Measurements from ENCODE around the gene IFNGR1.

The IFNGR1 gene

DNA sequence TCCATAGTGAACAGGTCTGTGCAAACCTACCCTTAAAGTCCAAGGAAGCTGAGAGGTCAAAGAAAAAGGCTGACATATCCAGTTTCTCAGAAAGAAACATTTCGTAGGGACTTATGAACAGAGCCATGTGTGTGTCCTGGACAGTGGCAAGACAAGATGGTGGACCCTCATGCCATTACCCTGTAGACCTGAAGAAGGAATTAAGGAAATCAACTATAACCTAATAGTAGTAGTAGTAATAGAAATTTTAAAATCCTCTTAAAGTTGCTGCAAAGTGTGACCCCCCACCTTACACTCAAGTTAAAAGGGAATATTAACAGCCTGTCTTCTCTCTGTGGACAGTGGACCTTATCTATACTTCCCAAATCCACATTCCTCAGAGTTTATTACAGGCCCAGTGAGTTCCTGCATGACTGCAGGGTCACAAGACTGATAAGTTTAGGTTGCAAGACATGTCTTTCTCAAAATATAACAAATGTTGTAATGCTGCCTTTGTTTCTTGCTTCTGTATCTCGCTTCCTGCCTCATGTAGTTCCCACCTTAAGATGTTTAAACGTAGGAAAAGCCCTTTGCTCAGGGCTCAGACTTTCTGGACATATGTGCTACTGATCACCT, 56.4 kb downstream of the IFNGR1 start:
- no peak for TF ChIP-seq FOXK2 (IDR thresholded peaks at IDR 0.05)
- no peak for TF ChIP-seq FOXM1 (IDR thresholded peaks at IDR 0.05; ENCODE audit: borderline replicate concordance)
- no peak for TF ChIP-seq ARNT (IDR thresholded peaks at IDR 0.05)
- TF ChIP-seq LEF1 (IDR thresholded peaks at IDR 0.05; ENCODE audit: borderline replicate concordance), result no peak
- TF ChIP-seq FOXA1 (IDR thresholded peaks at IDR 0.05), result no peak
- TF ChIP-seq CTBP1 (IDR thresholded peaks at IDR 0.05; ENCODE audit: borderline replicate concordance), result no peak
- TF ChIP-seq SUZ12 (IDR thresholded peaks at IDR 0.05), result no peak
- no peak for TF ChIP-seq NFRKB (IDR thresholded peaks at IDR 0.05)
- TF ChIP-seq TARDBP (IDR thresholded peaks at IDR 0.05), result no peak
- no peak for TF ChIP-seq BHLHE40 (IDR thresholded peaks at IDR 0.05; ENCODE audit: borderline replicate concordance)
- TF ChIP-seq, protein P1, sequence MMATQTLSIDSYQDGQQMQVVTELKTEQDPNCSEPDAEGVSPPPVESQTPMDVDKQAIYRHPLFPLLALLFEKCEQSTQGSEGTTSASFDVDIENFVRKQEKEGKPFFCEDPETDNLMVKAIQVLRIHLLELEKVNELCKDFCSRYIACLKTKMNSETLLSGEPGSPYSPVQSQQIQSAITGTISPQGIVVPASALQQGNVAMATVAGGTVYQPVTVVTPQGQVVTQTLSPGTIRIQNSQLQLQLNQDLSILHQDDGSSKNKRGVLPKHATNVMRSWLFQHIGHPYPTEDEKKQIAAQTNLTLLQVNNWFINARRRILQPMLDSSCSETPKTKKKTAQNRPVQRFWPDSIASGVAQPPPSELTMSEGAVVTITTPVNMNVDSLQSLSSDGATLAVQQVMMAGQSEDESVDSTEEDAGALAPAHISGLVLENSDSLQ (IDR thresholded peaks at IDR 0.05), result no peak
- TF ChIP-seq L3MBTL2 (conservative IDR thresholded peaks at IDR 0.05), result no peak
- TF ChIP-seq ELF4 (IDR thresholded peaks at IDR 0.05), result no peak
- TF ChIP-seq SP1 (IDR thresholded peaks at IDR 0.05), result no peak
- TF ChIP-seq HDGF (IDR thresholded peaks at IDR 0.05; ENCODE audit: borderline replicate concordance), result no peak
- no peak for TF ChIP-seq ZNF384 (IDR thresholded peaks at IDR 0.05)
- ChIA-PET POLR2A (no interaction called here), CTCF (no interaction called here)
- DNase-seq (ENCODE audit: extremely low spot score), result no peak

DNA sequence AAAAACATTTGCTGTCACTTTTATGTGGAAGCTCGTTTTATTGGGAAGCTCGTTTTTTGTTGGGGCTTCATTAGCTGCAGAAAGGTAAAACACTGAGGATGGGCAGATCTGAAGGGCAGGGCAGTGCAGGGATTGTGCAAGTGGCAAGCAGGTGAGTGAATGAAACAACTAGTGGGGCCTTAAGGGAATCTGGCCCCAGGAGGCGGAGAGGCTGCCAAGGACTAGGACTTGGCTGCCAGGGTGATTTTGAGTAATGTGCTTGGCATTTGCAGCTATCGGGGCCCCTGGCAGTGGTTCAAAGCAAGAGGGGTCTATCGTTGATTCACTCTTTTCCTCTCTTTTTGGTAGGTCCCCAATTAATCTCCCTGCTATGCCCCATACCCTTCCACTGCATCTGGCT, 57.2 kb downstream of the IFNGR1 start:
- TF ChIP-seq L3MBTL2 (conservative IDR thresholded peaks at IDR 0.05) (no peak), SP1 (IDR thresholded peaks at IDR 0.05) (no peak), ZNF384 (IDR thresholded peaks at IDR 0.05) (no peak), BHLHE40 (IDR thresholded peaks at IDR 0.05; ENCODE audit: borderline replicate concordance) (no peak), FOXA1 (IDR thresholded peaks at IDR 0.05) (no peak), FOXM1 (IDR thresholded peaks at IDR 0.05; ENCODE audit: borderline replicate concordance) (no peak), SUZ12 (IDR thresholded peaks at IDR 0.05) (no peak), ELF4 (IDR thresholded peaks at IDR 0.05) (no peak), LEF1 (IDR thresholded peaks at IDR 0.05; ENCODE audit: borderline replicate concordance) (no peak), NFRKB (IDR thresholded peaks at IDR 0.05) (no peak), FOXK2 (IDR thresholded peaks at IDR 0.05) (no peak), CTBP1 (IDR thresholded peaks at IDR 0.05; ENCODE audit: borderline replicate concordance) (no peak), HDGF (IDR thresholded peaks at IDR 0.05; ENCODE audit: borderline replicate concordance) (no peak), TARDBP (IDR thresholded peaks at IDR 0.05) (no peak), ARNT (IDR thresholded peaks at IDR 0.05) (no peak)
- TF ChIP-seq, protein P1 (IDR thresholded peaks at IDR 0.05), result no peak
- DNase-seq (ENCODE audit: extremely low spot score), result no peak
- CTCF ChIA-PET, result no interaction called here
- POLR2A ChIA-PET, result no interaction called here

DNA sequence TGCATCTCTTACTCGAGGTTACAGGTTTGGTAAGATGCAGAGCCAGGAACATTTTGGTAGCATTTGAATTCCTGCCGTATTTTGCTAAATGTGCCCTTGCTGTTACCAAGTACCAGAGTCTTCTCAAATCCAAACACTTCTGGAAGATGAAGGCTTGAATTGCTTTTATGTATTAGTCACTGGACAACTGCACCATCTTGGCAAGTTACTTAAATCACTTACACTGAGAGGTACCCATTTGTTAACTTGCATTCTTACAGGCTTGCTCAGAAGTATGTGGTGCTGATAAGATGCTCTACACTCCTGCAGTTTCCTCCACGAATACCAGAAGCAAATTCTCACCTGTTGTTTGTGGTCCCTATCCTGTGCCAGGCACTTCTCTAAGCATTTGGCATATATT, 58.4 kb downstream of the IFNGR1 start:
- POLR2A ChIA-PET, result no interaction called here
- no peak for DNase-seq (ENCODE audit: extremely low spot score)
- TF ChIP-seq NFRKB (IDR thresholded peaks at IDR 0.05) (no peak), ARNT (IDR thresholded peaks at IDR 0.05) (no peak), ELF4 (IDR thresholded peaks at IDR 0.05) (no peak), SP1 (IDR thresholded peaks at IDR 0.05) (no peak), TARDBP (IDR thresholded peaks at IDR 0.05) (no peak), BHLHE40 (IDR thresholded peaks at IDR 0.05; ENCODE audit: borderline replicate concordance) (no peak), FOXM1 (IDR thresholded peaks at IDR 0.05; ENCODE audit: borderline replicate concordance) (no peak), FOXA1 (IDR thresholded peaks at IDR 0.05) (no peak), FOXK2 (IDR thresholded peaks at IDR 0.05) (no peak), L3MBTL2 (conservative IDR thresholded peaks at IDR 0.05) (no peak), CTBP1 (IDR thresholded peaks at IDR 0.05; ENCODE audit: borderline replicate concordance) (no peak), SUZ12 (IDR thresholded peaks at IDR 0.05) (no peak), ZNF384 (IDR thresholded peaks at IDR 0.05) (no peak), LEF1 (IDR thresholded peaks at IDR 0.05; ENCODE audit: borderline replicate concordance) (no peak), HDGF (IDR thresholded peaks at IDR 0.05; ENCODE audit: borderline replicate concordance) (no peak)
- TF ChIP-seq, protein P1 (IDR thresholded peaks at IDR 0.05), result no peak
- CTCF ChIA-PET, result no interaction called here

DNA sequence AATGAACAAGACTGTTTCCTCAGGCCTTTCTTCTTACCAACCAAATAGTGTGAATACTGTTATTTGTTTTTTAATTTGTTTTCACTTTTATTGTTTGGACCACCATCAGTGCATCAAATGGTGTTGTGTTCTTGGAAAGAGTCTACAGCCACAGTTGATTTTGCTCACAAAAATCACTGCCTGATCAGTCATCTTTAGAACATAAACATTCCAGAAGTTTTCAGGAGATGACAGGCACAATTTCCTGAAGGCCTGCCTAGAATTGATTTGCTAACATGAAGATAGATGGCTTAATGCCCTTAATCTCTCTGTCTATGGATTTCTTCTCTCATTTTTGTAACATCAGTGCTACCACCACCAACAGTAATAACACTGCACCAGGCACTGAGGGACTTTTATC, 59.3 kb downstream of the IFNGR1 start:
- ChIA-PET POLR2A (no interaction called here), CTCF (no interaction called here)
- TF ChIP-seq, protein P1 (IDR thresholded peaks at IDR 0.05), result no peak
- no peak for TF ChIP-seq ARNT (IDR thresholded peaks at IDR 0.05)
- no peak for TF ChIP-seq BHLHE40 (IDR thresholded peaks at IDR 0.05; ENCODE audit: borderline replicate concordance)
- no peak for TF ChIP-seq LEF1 (IDR thresholded peaks at IDR 0.05; ENCODE audit: borderline replicate concordance)
- TF ChIP-seq HDGF (IDR thresholded peaks at IDR 0.05; ENCODE audit: borderline replicate concordance), result no peak
- TF ChIP-seq ZNF384 (IDR thresholded peaks at IDR 0.05), result no peak
- no peak for TF ChIP-seq FOXK2 (IDR thresholded peaks at IDR 0.05)
- TF ChIP-seq L3MBTL2 (conservative IDR thresholded peaks at IDR 0.05), result no peak
- no peak for TF ChIP-seq TARDBP (IDR thresholded peaks at IDR 0.05)
- DNase-seq (ENCODE audit: extremely low spot score), result no peak

DNA sequence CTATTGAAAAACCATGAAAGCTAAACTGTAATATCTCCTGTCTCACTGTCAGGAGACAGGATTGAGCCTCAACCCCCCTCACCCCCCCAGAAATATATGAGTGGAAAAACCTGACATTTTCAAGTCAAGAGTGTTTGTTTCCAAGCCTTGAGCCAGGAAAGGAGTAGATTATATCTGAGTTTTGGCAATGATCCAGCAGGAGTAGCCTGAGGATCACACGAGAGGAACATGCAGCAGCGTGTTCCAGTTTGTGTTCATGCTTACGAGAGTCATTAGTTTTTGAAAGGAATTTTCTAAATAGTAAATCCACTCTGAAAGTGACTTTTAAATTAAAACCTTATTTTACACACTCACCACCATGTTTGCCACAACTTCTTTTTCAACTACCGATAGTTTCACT, 61.6 kb downstream of the IFNGR1 start:
- no peak for DNase-seq (ENCODE audit: extremely low spot score)
- ChIA-PET CTCF (no interaction called here), POLR2A (no interaction called here)
- TF ChIP-seq TARDBP (IDR thresholded peaks at IDR 0.05) (no peak), FOXM1 (IDR thresholded peaks at IDR 0.05; ENCODE audit: borderline replicate concordance) (no peak), SUZ12 (IDR thresholded peaks at IDR 0.05) (no peak), SP1 (IDR thresholded peaks at IDR 0.05) (no peak), ARNT (IDR thresholded peaks at IDR 0.05) (no peak), FOXA1 (IDR thresholded peaks at IDR 0.05) (no peak), L3MBTL2 (conservative IDR thresholded peaks at IDR 0.05) (no peak), NFRKB (IDR thresholded peaks at IDR 0.05) (no peak), FOXK2 (IDR thresholded peaks at IDR 0.05) (no peak), CTBP1 (IDR thresholded peaks at IDR 0.05; ENCODE audit: borderline replicate concordance) (no peak), ELF4 (IDR thresholded peaks at IDR 0.05) (no peak), HDGF (IDR thresholded peaks at IDR 0.05; ENCODE audit: borderline replicate concordance) (no peak)
- TF ChIP-seq, protein P1 (IDR thresholded peaks at IDR 0.05), result no peak
